Psoas muscle (tissue), 8 donors: Measurements from ENCODE around the gene BAK1. TPM values are rescaled to one million over a fixed set of nuclear protein-coding genes. Genes with fewer than 3 reads are reported as not detected.
"Not testable (repeated sequence)": the region's sequence is repeated elsewhere in the genome, so short reads cannot be mapped to it uniquely, and the experiment has no call there.

Source experiments
- ATAC-seq, 4 donors: fragments of 200-7000 bp; cut with Tn5 transposase; one replicate each; pipeline ENCODE4 v1.9.1; 2020; ENCODE audit warnings: moderate library complexity in 3 of 4, mild to moderate bottlenecking in 2 of 4
- DNase-seq, 2 donors: peaks; one replicate each; pipeline ENCODE4 v3.0.0-alpha.2; 2020
- H3K27ac ChIP-seq: fragments of 200-600 bp; one replicate; pipeline ENCODE4 v1.8.0; 2022
- H3K27me3 ChIP-seq, 3 donors: fragments of 200-600 bp in 1 of 3; one replicate each; pipeline versions ENCODE4 v1.6.1 to v1.8.0; 2013 to 2022; ENCODE audit warnings: low read length in 2 of 3, mild to moderate bottlenecking in 2 of 3, moderate library complexity in 1 of 3; ENCODE audit not compliant: insufficient read depth in 3 of 3
- H3K36me3 ChIP-seq, 2 donors: fragments of 200-600 bp in 1 of 2; one replicate each; pipeline versions ENCODE4 v1.6.1 to v1.8.0; 2013 to 2022; ENCODE audit warnings: low read depth in 1 of 2, mild to moderate bottlenecking in 1 of 2, moderate library complexity in 1 of 2; ENCODE audit not compliant: insufficient read depth in 1 of 2
- H3K4me1 ChIP-seq: fragments of 200-600 bp; one replicate; pipeline ENCODE4 v1.8.0; 2022
- H3K4me3 ChIP-seq: fragments of 200-600 bp; one replicate; pipeline ENCODE4 v1.8.0; 2022; ENCODE audit warnings: mild to moderate bottlenecking
- H3K9me3 ChIP-seq: fragments of 200-600 bp; one replicate; pipeline ENCODE4 v1.8.0; 2022
- CTCF ChIP-seq: fragments of 200-600 bp; IDR thresholded peaks from one replicate; pipeline ENCODE4 v1.8.0; 2022; ENCODE audit warnings: antibody characterized with exemption
- WGBS, 3 donors: extraction: QIAGEN DNeasy Blood & Tissue Kit; methylation state at CpG; one replicate each; pipeline versions ENCODE4 v1.1.6 to v1.1.7; 2013; 5-methylcytosine and 5-hydroxymethylcytosine counted together
- intact Hi-C, 2 donors: fragments of 100-400 bp; cut with DNase I; formaldehyde crosslinking; loops; one replicate each; pipeline versions ENCODE4 v1.11.0 to v1.14.2; 2022
- polyA plus RNA-seq, 3 donors: library from polyadenylated mRNA; stranded (reverse); fragments of 200-250 nt; gene quantifications; one replicate each; pipeline ENCODE4 v1.2.3, GENCODE V29; 2013
- total RNA-seq, 4 donors: library from RNA; stranded (reverse); fragmentation: NEBNext Ultra II Directional in 2 of 4; extraction: Animal tissue kit (Norgen Biotek cat#: 25700) in 2 of 4; gene quantifications; one replicate each; pipeline versions ENCODE4 v1.2.1 to v1.2.4, GENCODE V29; 2021 to 2023
- donor health status: healthy with polysubstance abuse.
- donor health status: DM: no; HTN: no; CAD: no; lungs with moderate emphysema.
- donor health status: Bipolar disorder and iron deficiency.
- donor health status: healthy.
- donor health status: DM: yes; HTN: yes; CAD: no.
- donor health status: DM: no; HTN: no; CAD: no.
- donor health status: DM: no; HTN: no; CAD: no.
- donor health status: DM: yes; HTN: yes; CAD: no.

Gene BAK1
- total and polyA plus RNA-seq, 7 donors: 10.3 to 55.9 (median 19.8) TPM

DNA sequence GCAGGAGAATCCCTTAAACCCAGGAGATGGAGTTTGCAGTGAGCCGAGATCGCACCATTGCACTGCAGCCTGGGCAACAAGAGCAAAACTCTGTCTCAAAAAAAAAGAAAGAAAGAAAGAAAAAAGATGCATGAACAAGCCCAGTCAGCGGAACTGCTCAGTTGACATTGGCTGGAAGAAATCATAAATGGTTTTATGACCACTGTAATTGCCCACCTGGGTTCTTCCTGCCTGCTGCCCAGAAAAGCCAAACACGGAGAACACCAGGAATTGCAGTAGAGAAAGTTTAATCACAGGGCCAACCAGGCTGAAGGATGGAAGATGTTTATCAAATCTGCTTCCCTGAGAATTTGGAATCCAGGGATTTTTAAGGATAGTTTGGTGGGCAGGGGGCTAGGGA, 22.7 kb downstream of the BAK1 start:
- no peaks in the 10 kb centered on the region for H3K36me3 ChIP-seq
- intact Hi-C loops: no loop called here
- DNase-seq (no peak), ATAC-seq (no peak)
- no peak overlapping the region for H3K4me3 ChIP-seq
- no peak overlapping the region for H3K27ac ChIP-seq
- H3K27me3 ChIP-seq: no peaks in the 10 kb centered on the region
- H3K9me3 ChIP-seq: no peaks in the 10 kb centered on the region
- 89 to 93% (median 89%) methylated on average over 4 of the region's 4 CpGs for WGBS, 3 donors
- TF ChIP-seq CTCF: no peak
- no peaks in the 10 kb centered on the region for H3K4me1 ChIP-seq

DNA sequence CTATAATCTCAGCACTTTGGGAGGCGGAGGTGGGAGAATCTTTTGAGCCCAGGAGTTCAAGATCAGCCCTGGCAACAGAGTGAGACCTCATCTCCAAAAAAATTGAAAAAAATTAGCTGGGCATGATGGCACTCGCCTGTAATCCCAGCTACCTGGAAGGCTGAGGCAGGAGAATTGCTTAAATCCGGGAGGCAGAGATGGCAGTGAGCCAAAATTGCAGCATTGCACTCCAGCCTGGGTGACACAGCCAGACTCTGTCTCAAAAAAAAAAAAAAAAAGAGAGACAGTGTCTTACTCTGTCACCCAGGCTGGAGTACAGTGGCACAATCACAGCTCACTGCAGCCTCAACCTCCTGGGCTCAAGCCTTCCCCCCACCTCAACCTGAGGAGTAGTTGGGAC, 27.2 kb downstream of the BAK1 start:
- DNase-seq, H3K4me1 ChIP-seq, intact Hi-C loops, H3K4me3 ChIP-seq, H3K36me3 ChIP-seq, H3K27ac ChIP-seq, ATAC-seq, H3K27me3 ChIP-seq, H3K9me3 ChIP-seq: not testable (repeated sequence)
- 41 to 57% (median 51%) methylated on average over 3 of the region's 3 CpGs for WGBS, 3 donors

- Histone ChIP-seq H3K9me3 (no peaks in the 10 kb centered on the region), H3K27ac (no peak overlapping the region), H3K36me3 (no peaks in the 10 kb centered on the region), H3K4me3 (no peak overlapping the region), H3K4me1 (no peaks in the 10 kb centered on the region), H3K27me3 (no peaks in the 10 kb centered on the region)
- intact Hi-C loops: no loop called here
- DNase-seq (no peak), ATAC-seq (no peak)
- 86 to 94% (median 92%) methylated on average over 7 of the region's 7 CpGs for WGBS, 3 donors
- TF ChIP-seq CTCF: no peak
Observed at GRCh38 chr6:33552252-33552651, 27.8 kb downstream of the BAK1 start.

GRCh38 chr6:33551538-33551937, 28.5 kb downstream of the BAK1 start:
- TF ChIP-seq CTCF: no peak
- 60 to 77% (median 75%) methylated on average over 2 of the region's 2 CpGs for WGBS, 3 donors
- Histone ChIP-seq H3K27ac (no peak overlapping the region), H3K9me3 (no peaks in the 10 kb centered on the region), H3K4me3 (no peak overlapping the region), H3K4me1 (no peaks in the 10 kb centered on the region), H3K36me3 (no peaks in the 10 kb centered on the region), H3K27me3 (no peaks in the 10 kb centered on the region)
- ATAC-seq (no peak), DNase-seq (no peak)
- intact Hi-C loops: no loop called here

- 80 to 93% (median 89%) methylated on average over 2 of the region's 2 CpGs for WGBS, 3 donors
- Histone ChIP-seq H3K9me3 (no peaks in the 10 kb centered on the region), H3K27ac (no peak overlapping the region), H3K36me3 (no peaks in the 10 kb centered on the region), H3K4me1 (no peaks in the 10 kb centered on the region), H3K27me3 (no peaks in the 10 kb centered on the region), H3K4me3 (no peak overlapping the region)
- ATAC-seq (no peak), DNase-seq (no peak)
- intact Hi-C loops: no loop called here
- no peak for TF ChIP-seq CTCF
Observed at GRCh38 chr6:33549896-33550295, 30.2 kb downstream of the BAK1 start.
